Caco-2 (cell line): Measurements from ENCODE around the gene LMBR1L. TPM values are rescaled to one million over a fixed set of nuclear protein-coding genes. Genes with fewer than 3 reads are reported as not detected.

Source experiments
- BruUV-seq: library from RNA; stranded (reverse); fragments of 400-500 nt; replicated peaks from 2 replicates; lab custom pipeline; 2021; lab: Mats Ljungman, UMichigan
- CTCF ChIA-PET: fragments of 300-600 bp; sonication (Branson Sonifier 250); formaldehyde crosslinking; loops from one replicate; lab custom pipeline; 2022; ENCODE audit warnings: antibody characterized with exemption; lab: Charles Lee
- POLR2A ChIA-PET: fragments of 300-600 bp; sonication (Branson Sonifier 250); formaldehyde crosslinking; loops from one replicate; lab custom pipeline; 2022; ENCODE audit warnings: antibody characterized with exemption; lab: Charles Lee
- DNase-seq, 2 experiments: peaks; one replicate each; pipeline versions ENCODE4 v3.0.0 to v3.0.0-alpha.2; 2020 to 2022
- H3K27me3 ChIP-seq: replicated peaks from 2 replicates; pipeline ENCODE4 v1.6.0; 2011; ENCODE audit warnings: low read length; ENCODE audit not compliant: control insufficient read depth, insufficient read depth
- H3K36me3 ChIP-seq: 2 replicates; pipeline ENCODE4 v1.5.1; 2011; ENCODE audit warnings: low read length; ENCODE audit not compliant: control insufficient read depth, insufficient read depth
- H3K4me1 ChIP-seq: fragments of 250-450 bp; sonication (Bioruptor Pico); 2 replicates; pipeline ENCODE4 v1.5.1; 2020; ENCODE audit warnings: mild to moderate bottlenecking
- H3K4me3 ChIP-seq: 2 replicates; pipeline ENCODE4 v1.5.1; 2011; ENCODE audit warnings: low read depth, mild to moderate bottlenecking, control low read depth, low read length
- H3K9me3 ChIP-seq: fragments of 250-450 bp; sonication (Bioruptor Pico); 2 replicates; pipeline ENCODE4 v1.5.1; 2020; ENCODE audit warnings: mild to moderate bottlenecking, moderate library complexity
- H3K27ac Mint-ChIP-seq: one replicate; pipeline ENCODE4 v1.8.0; 2022; ENCODE audit warnings: mixed read lengths; ENCODE audit not compliant: unreplicated experiment
- H3K27me3 Mint-ChIP-seq: one replicate; pipeline ENCODE4 v1.8.0; 2022; ENCODE audit warnings: mixed read lengths; ENCODE audit not compliant: insufficient read depth, unreplicated experiment
- H3K36me3 Mint-ChIP-seq: one replicate; pipeline ENCODE4 v1.8.0; 2022; ENCODE audit warnings: mild to moderate bottlenecking, mixed read lengths; ENCODE audit not compliant: insufficient read depth, unreplicated experiment
- H3K4me1 Mint-ChIP-seq: one replicate; pipeline ENCODE4 v1.8.0; 2022; ENCODE audit warnings: low read depth, mixed read lengths; ENCODE audit not compliant: unreplicated experiment
- H3K4me3 Mint-ChIP-seq: one replicate; pipeline ENCODE4 v1.8.0; 2022; ENCODE audit warnings: mild to moderate bottlenecking, moderate library complexity, mixed read lengths; ENCODE audit not compliant: unreplicated experiment
- H3K9me3 Mint-ChIP-seq: one replicate; pipeline ENCODE4 v1.8.0; 2022; ENCODE audit warnings: mixed read lengths; ENCODE audit not compliant: unreplicated experiment
- CTCF ChIP-seq, 2 experiments: fragments of 200-600 bp in 1 of 2; IDR thresholded peaks; 1 replicate in 1 of 2; 2 replicates in 1 of 2; pipeline versions ENCODE4 v1.5.1 to v1.8.0; 2011 to 2022; ENCODE audit warnings: antibody characterized with exemption in 1 of 2, control low read depth in 1 of 2, inconsistent platforms in 1 of 2, low read depth in 1 of 2, low read length in 1 of 2, mild to moderate bottlenecking in 1 of 2, moderate library complexity in 1 of 2; ENCODE audit not compliant: insufficient read depth in 1 of 2, severe bottlenecking in 1 of 2, unreplicated experiment in 1 of 2
- intact Hi-C: fragments of 100-400 bp; cut with micrococcal nuclease; formaldehyde crosslinking; loops from one replicate; pipeline ENCODE4 v1.10.0; 2022; ENCODE audit not compliant: unreplicated experiment
- total RNA-seq: library from RNA; stranded (reverse); gene quantifications from 2 replicates; pipeline ENCODE4 v1.2.3, GENCODE V29; 2022

LMBR1L gene
- total RNA-seq, 1 experiment from 2014 or later: 43.1 TPM

GRCh38 chr12:49133590-49133989, 22.9 kb upstream of the LMBR1L start:
- 0 out of 2 replicates have a peak, but pooled peaks cover 3% of the 10 kb centered on the region for H3K36me3 ChIP-seq
- no peak overlapping the region for H3K27ac Mint-ChIP-seq
- H3K27me3 Mint-ChIP-seq: no peaks in the 10 kb centered on the region
- CTCF ChIA-PET: interaction anchor here (4.1 kb wide), 1 partner anchor 45 kb away, joined by 43 read pairs; no protein-coding TSS in a partner anchor
- DNase-seq: no peak
- H3K4me3 Mint-ChIP-seq: no peak overlapping the region
- no peaks in the 10 kb centered on the region for H3K9me3 Mint-ChIP-seq
- peaks cover 8% of the 10 kb centered on the region for H3K4me1 ChIP-seq
- H3K4me3 ChIP-seq: no peak overlapping the region
- no peaks in the 10 kb centered on the region for H3K27me3 ChIP-seq
- intact Hi-C loops: no loop called here
- no peak for TF ChIP-seq CTCF (IDR thresholded peaks at IDR 0.05; ENCODE audit: insufficient read depth in 1 of 2, low read depth in 1 of 2, low read length in 1 of 2, severe bottlenecking in 1 of 2, unreplicated experiment in 1 of 2)
- peaks cover 10% of the 10 kb centered on the region for H3K4me1 Mint-ChIP-seq
- peaks cover 29% of the 10 kb centered on the region for H3K36me3 Mint-ChIP-seq
- no peaks in the 10 kb centered on the region for H3K9me3 ChIP-seq
- POLR2A ChIA-PET: interaction anchor here (0.6 kb wide), 1 partner anchor 64 kb away, joined by 3 read pairs; no protein-coding TSS in a partner anchor
- BruUV-seq: no TSS peak

GRCh38 chr12:49133014-49133413, 22.4 kb upstream of the LMBR1L start:
- no TSS peak for BruUV-seq
- Histone ChIP-seq H3K4me1 (peaks cover 8% of the 10 kb centered on the region), H3K36me3 (0 out of 2 replicates have a peak, but pooled peaks cover 3% of the 10 kb centered on the region), H3K4me3 (no peak overlapping the region), H3K27me3 (no peaks in the 10 kb centered on the region), H3K9me3 (no peaks in the 10 kb centered on the region)
- Mint-ChIP-seq H3K27me3 (no peaks in the 10 kb centered on the region), H3K27ac (no peak overlapping the region), H3K36me3 (peaks cover 34% of the 10 kb centered on the region), H3K9me3 (no peaks in the 10 kb centered on the region), H3K4me3 (no peak overlapping the region), H3K4me1 (peaks cover 10% of the 10 kb centered on the region)
- intact Hi-C loops: no loop called here
- POLR2A ChIA-PET: interaction anchor here (0.6 to 2.8 kb wide), 4 partner anchors 40 to 608 kb away, joined by 3 to 21 read pairs (median 4); partner anchors contain the start of gene TMBIM6
- CTCF ChIA-PET: interaction anchor here (1.0 to 4.1 kb wide), 2 partner anchors 44 to 103 kb away, joined by 4 to 43 read pairs; no protein-coding TSS in a partner anchor
- DNase-seq: no peak
- TF ChIP-seq CTCF (IDR thresholded peaks at IDR 0.05; ENCODE audit: insufficient read depth in 1 of 2, low read depth in 1 of 2, low read length in 1 of 2, severe bottlenecking in 1 of 2, unreplicated experiment in 1 of 2): no peak

GRCh38 chr12:49131894-49132461, 21.3 kb upstream of the LMBR1L start:
- POLR2A ChIA-PET: interaction anchor here (0.6 to 3.4 kb wide), 9 partner anchors 11 to 609 kb away, joined by 3 to 24 read pairs (median 7); partner anchors contain the start of genes LMBR1L, RHEBL1, TMBIM6 and TROAP
- CTCF ChIA-PET: interaction anchor here (0.5 to 4.1 kb wide), 7 partner anchors 11 to 609 kb away, joined by 3 to 43 read pairs (median 7); partner anchors contain the start of genes RHEBL1, TMBIM6 and TUBA1C
- TF ChIP-seq CTCF (IDR thresholded peaks at IDR 0.05; ENCODE audit: insufficient read depth in 1 of 2, low read depth in 1 of 2, low read length in 1 of 2, severe bottlenecking in 1 of 2, unreplicated experiment in 1 of 2): no peak
- Mint-ChIP-seq H3K27me3 (no peaks in the 10 kb centered on the region), H3K4me3 (peak overlapping the region; percentile 74), H3K36me3 (peaks cover 45% of the 10 kb centered on the region), H3K9me3 (no peaks in the 10 kb centered on the region), H3K4me1 (peaks cover 10% of the 10 kb centered on the region), H3K27ac (peak overlapping the region; percentile 99)
- Histone ChIP-seq H3K4me1 (peaks cover 8% of the 10 kb centered on the region), H3K4me3 (peak overlapping the region; percentile 38), H3K9me3 (no peaks in the 10 kb centered on the region), H3K36me3 (peaks cover 3% of the 10 kb centered on the region; the same call in 1 of the 2 replicates), H3K27me3 (no peaks in the 10 kb centered on the region)
- BruUV-seq: TSS peak; percentile 80
- DNase-seq: no peak
- intact Hi-C loops: loop anchor here (1.0 kb wide), 1 partner anchor 102 kb away; no protein-coding TSS in a partner anchor
